ENCODE data around the gene RASA2. TPM values are rescaled to one million over a fixed set of nuclear protein-coding genes. Genes with fewer than 3 reads are reported as not detected.

RASA2 gene
- total and polyA plus RNA-seq, 10 of the 15 experiments (the other 5 are each of a cell fraction or from before 2014, with no cell fraction given) = 1.9 to 9.4 (median 7.2) TPM

DNA sequence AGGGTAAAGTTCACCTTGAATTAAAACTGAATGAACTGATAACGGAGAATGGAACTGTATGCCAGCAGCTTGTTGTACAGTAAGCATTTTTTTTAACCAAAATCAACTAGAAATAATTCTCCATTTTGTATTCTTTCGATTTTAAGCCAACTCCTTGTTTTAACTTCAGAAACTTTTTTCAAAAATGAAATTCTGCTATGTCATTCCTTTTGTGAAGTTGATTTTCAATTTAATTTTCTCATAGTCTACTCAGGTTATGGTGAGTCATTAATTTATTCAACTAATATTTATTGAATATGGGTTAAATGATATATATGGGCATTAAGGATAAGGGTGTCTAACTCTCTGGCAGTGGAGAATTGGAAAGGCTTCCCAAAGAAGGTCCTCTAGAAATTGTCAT, 53.7 kb downstream of the RASA2 start (continued):
- TF ChIP-seq SUPT20H (IDR thresholded peaks at IDR 0.05; ENCODE audit: borderline replicate concordance, control insufficient read depth, low read depth, low read length) = no peak

DNA sequence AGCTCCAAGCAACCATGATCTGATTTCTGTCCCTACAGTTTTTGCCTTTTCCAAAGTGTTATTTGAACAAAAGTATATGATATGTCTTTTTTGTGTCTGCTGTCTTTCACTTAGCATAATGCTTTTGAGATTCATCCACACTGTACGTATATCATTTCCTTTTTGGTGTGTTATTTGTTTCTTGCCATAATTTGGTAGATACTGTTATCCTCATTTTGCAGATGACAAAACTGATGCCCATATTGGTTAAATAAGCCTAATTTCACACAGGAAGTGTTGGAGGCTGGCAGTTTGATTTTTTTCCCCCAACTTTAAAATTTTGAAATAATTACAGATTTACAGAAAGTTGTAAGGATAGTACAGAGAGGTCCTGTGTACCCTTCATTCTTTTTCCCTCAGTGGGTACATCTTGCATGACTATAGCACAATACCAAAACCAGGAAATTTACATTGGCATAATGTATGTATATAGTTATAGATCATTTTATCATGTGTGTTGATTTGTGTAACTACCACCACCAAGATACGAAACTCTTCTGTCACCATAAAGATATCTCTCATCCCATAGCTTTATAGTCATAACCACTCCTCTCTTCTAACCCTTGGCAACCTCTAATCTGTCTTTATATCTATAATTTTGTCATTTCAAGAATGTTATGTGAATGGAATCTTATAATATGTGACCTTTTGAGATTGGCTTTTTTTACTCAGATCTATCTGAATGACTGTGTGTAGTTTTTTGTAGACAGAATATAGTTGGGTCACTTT, 55.6 kb downstream of the RASA2 start:
- WGBS (ENCODE audit: insufficient coverage, insufficient replicate concordance, low lambda C conversion rate, missing lambda C conversion rate) = 98% methylated on average over 2 of the region's 2 CpGs
- Histone ChIP-seq H3K27ac (ENCODE audit: control insufficient read depth, insufficient read depth) (no peak overlapping the region), H3K4me1 (ENCODE audit: control insufficient read depth, insufficient read depth, low read length) (no peaks in the 10 kb centered on the region), H3K9ac (ENCODE audit: control insufficient read depth, insufficient read depth, low read length) (no peak overlapping the region), H3K4me3 (no peak overlapping the region), H3K9me3 (replicated peaks; ENCODE audit: control insufficient read depth, insufficient read depth, low read length) (peaks cover 2% of the 10 kb centered on the region; the same call in 2 of the 3 replicates), H3K36me3 (ENCODE audit: control insufficient read depth in 2 of 2, insufficient read depth in 2 of 2, low read length in 1 of 2) (peaks cover 1 to 5% of the 10 kb centered on the region in 2 experiments; a peak in 2 of 4 replicates), H2AFZ (ENCODE audit: control insufficient read depth, low read depth, low read length) (no peak overlapping the region), H3K79me2 (ENCODE audit: control insufficient read depth, insufficient read depth, low read length) (no peaks in the 10 kb centered on the region), H3K4me2 (ENCODE audit: control insufficient read depth, insufficient read depth) (no peak overlapping the region), H3K27me3 (replicated peaks in 1 of 2; ENCODE audit: control insufficient read depth in 2 of 2, insufficient read depth in 2 of 2, low read length in 1 of 2) (no peaks in the 10 kb centered on the region), H4K20me1 (ENCODE audit: control insufficient read depth, insufficient read depth) (no peaks in the 10 kb centered on the region)
- ChIA-PET SMC1A (ENCODE audit: uncharacterized antibody, unreplicated experiment) (no interaction called here), POLR2A (no interaction called here), RAD21 (ENCODE audit: unreplicated experiment) (no interaction called here), CTCF (interaction anchor here (1.9 kb wide), 1 partner anchor 12 kb away, joined by 4 read pairs; no protein-coding TSS in a partner anchor)
- in situ Hi-C loops (cut with MboI) = no loop called here
- FAIRE-seq (no peak), DNase-seq (ENCODE audit: low read depth, low spot score) (no peak), ATAC-seq (no peak)
- no TSS peak for BruUV-seq (replicated peaks)
- intact Hi-C loops (cut with micrococcal nuclease; ENCODE audit: unreplicated experiment) = no loop called here
- no peak for TF ChIP-seq EZH2 (IDR thresholded peaks at IDR 0.05; ENCODE audit: borderline replicate concordance, control insufficient read depth, low read depth, low read length)
- TF ChIP-seq RAD51 (IDR thresholded peaks at IDR 0.05) = no peak
- no peak for TF ChIP-seq GABPA (IDR thresholded peaks at IDR 0.05; ENCODE audit: low read depth)
- TF ChIP-seq BHLHE40 (IDR thresholded peaks at IDR 0.05; ENCODE audit: borderline replicate concordance in 1 of 2, low read depth in 2 of 2, low read length in 1 of 2) = no peak
- TF ChIP-seq TBL1XR1 (IDR thresholded peaks at IDR 0.05; ENCODE audit: low read depth, low read length) = no peak
- no peak for TF ChIP-seq MTA2 (IDR thresholded peaks at IDR 0.05; ENCODE audit: low read depth)
- TF ChIP-seq, protein P1, sequence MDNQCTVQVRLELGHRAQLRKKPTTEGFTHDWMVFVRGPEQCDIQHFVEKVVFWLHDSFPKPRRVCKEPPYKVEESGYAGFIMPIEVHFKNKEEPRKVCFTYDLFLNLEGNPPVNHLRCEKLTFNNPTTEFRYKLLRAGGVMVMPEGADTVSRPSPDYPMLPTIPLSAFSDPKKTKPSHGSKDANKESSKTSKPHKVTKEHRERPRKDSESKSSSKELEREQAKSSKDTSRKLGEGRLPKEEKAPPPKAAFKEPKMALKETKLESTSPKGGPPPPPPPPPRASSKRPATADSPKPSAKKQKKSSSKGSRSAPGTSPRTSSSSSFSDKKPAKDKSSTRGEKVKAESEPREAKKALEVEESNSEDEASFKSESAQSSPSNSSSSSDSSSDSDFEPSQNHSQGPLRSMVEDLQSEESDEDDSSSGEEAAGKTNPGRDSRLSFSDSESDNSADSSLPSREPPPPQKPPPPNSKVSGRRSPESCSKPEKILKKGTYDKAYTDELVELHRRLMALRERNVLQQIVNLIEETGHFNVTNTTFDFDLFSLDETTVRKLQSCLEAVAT (IDR thresholded peaks at IDR 0.05) = no peak
- no peak for TF ChIP-seq RB1 (IDR thresholded peaks at IDR 0.05; ENCODE audit: borderline replicate concordance)
- TF ChIP-seq, protein P2, sequence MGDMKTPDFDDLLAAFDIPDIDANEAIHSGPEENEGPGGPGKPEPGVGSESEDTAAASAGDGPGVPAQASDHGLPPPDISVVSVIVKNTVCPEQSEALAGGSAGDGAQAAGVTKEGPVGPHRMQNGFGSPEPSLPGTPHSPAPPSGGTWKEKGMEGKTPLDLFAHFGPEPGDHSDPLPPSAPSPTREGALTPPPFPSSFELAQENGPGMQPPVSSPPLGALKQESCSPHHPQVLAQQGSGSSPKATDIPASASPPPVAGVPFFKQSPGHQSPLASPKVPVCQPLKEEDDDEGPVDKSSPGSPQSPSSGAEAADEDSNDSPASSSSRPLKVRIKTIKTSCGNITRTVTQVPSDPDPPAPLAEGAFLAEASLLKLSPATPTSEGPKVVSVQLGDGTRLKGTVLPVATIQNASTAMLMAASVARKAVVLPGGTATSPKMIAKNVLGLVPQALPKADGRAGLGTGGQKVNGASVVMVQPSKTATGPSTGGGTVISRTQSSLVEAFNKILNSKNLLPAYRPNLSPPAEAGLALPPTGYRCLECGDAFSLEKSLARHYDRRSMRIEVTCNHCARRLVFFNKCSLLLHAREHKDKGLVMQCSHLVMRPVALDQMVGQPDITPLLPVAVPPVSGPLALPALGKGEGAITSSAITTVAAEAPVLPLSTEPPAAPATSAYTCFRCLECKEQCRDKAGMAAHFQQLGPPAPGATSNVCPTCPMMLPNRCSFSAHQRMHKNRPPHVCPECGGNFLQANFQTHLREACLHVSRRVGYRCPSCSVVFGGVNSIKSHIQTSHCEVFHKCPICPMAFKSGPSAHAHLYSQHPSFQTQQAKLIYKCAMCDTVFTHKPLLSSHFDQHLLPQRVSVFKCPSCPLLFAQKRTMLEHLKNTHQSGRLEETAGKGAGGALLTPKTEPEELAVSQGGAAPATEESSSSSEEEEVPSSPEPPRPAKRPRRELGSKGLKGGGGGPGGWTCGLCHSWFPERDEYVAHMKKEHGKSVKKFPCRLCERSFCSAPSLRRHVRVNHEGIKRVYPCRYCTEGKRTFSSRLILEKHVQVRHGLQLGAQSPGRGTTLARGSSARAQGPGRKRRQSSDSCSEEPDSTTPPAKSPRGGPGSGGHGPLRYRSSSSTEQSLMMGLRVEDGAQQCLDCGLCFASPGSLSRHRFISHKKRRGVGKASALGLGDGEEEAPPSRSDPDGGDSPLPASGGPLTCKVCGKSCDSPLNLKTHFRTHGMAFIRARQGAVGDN (IDR thresholded peaks at IDR 0.05) = no peak
- TF ChIP-seq EGR1 (IDR thresholded peaks at IDR 0.05; ENCODE audit: borderline replicate concordance in 1 of 2, low read depth in 2 of 2, low read length in 2 of 2) = no peak
- TF ChIP-seq POLR2AphosphoS5 (IDR thresholded peaks at IDR 0.05; ENCODE audit: low read length) = no peak
- no peak for TF ChIP-seq NR2F1 (conservative IDR thresholded peaks at IDR 0.05)
- TF ChIP-seq, protein P3, sequence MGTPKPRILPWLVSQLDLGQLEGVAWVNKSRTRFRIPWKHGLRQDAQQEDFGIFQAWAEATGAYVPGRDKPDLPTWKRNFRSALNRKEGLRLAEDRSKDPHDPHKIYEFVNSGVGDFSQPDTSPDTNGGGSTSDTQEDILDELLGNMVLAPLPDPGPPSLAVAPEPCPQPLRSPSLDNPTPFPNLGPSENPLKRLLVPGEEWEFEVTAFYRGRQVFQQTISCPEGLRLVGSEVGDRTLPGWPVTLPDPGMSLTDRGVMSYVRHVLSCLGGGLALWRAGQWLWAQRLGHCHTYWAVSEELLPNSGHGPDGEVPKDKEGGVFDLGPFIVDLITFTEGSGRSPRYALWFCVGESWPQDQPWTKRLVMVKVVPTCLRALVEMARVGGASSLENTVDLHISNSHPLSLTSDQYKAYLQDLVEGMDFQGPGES (IDR thresholded peaks at IDR 0.05) = no peak
- no peak for TF ChIP-seq CHD4 (IDR thresholded peaks at IDR 0.05)

Data from GM12878 (cell line).